ENCODE results near the gene TRABD2A. TPM values are rescaled to one million over a fixed set of nuclear protein-coding genes. Genes with fewer than 3 reads are reported as not detected.

Gene TRABD2A
- total RNA-seq, 1 experiment from 2014 or later = 1.7 TPM

GRCh38 chr2:84854850-84855249 is 26.0 kb downstream of the TRABD2A start:
- Histone ChIP-seq H2BK120ac (ENCODE audit: low read depth, low read length, poor library complexity, severe bottlenecking) (no peak overlapping the region), H2AFZ (ENCODE audit: low read length) (no peak overlapping the region), H2BK5ac (ENCODE audit: insufficient read length, low read length) (no peak overlapping the region), H3K9me3 (ENCODE audit: control insufficient read depth, low read depth, low read length) (no peaks in the 10 kb centered on the region), H3K79me2 (ENCODE audit: insufficient read depth, low read length) (no peaks in the 10 kb centered on the region), H3K9ac (ENCODE audit: extremely low read depth, insufficient read length, low read length) (no peak overlapping the region), H3K23ac (ENCODE audit: insufficient read length, low read depth, low read length) (no peak overlapping the region), H4K8ac (replicated peaks; ENCODE audit: insufficient read length, low read depth, low read length) (no peak overlapping the region), H4K5ac (ENCODE audit: insufficient read length, low read depth, low read length) (no peak overlapping the region), H3K56ac (ENCODE audit: insufficient read length, low read depth, low read length) (no peak overlapping the region), H3K18ac (ENCODE audit: insufficient read length, low read depth, low read length) (no peak overlapping the region), H3K4ac (ENCODE audit: low read depth, low read length) (no peak overlapping the region), H2BK20ac (ENCODE audit: low read depth, low read length, poor library complexity, severe bottlenecking) (no peak overlapping the region), H3K4me1 (ENCODE audit: insufficient read depth, low read length) (peaks cover 5% of the 10 kb centered on the region; the same call in 1 of the 2 replicates), H3T11ph (ENCODE audit: low read length) (no peak overlapping the region), H2BK15ac (ENCODE audit: low read depth, low read length) (no peak overlapping the region), H3K4me2 (ENCODE audit: insufficient read depth, insufficient read length, low read length) (no peak overlapping the region), H3K27ac (ENCODE audit: insufficient read length, low read depth, low read length) (no peak overlapping the region), H2BK12ac (ENCODE audit: insufficient read length, low read depth, low read length) (no peak overlapping the region), H4K91ac (ENCODE audit: insufficient read length, low read depth, low read length) (no peak overlapping the region), H3K27me3 (ENCODE audit: insufficient read depth, low read length) (peaks cover 12% of the 10 kb centered on the region; the same call in 1 of the 2 replicates), H2AK5ac (ENCODE audit: insufficient read length, low read length) (no peak overlapping the region), H3K23me2 (ENCODE audit: insufficient read length, low read depth, low read length, poor library complexity, severe bottlenecking) (no peaks in the 10 kb centered on the region), H4K20me1 (ENCODE audit: control insufficient read depth, insufficient read depth, insufficient read length) (no peaks in the 10 kb centered on the region), H3K79me1 (ENCODE audit: insufficient read depth, low read depth, low read length, poor library complexity, severe bottlenecking) (no peaks in the 10 kb centered on the region), H3K14ac (ENCODE audit: insufficient read depth, low read length) (no peak overlapping the region)
- Mint-ChIP-seq H3K27me3 (ENCODE audit: low read depth) (peaks cover 96% of the 10 kb centered on the region), H3K9me3 (peaks cover 11 to 12% of the 10 kb centered on the region in 2 experiments), H3K27ac (no peak overlapping the region), H3K4me1 (peaks cover 20 to 22% of the 10 kb centered on the region in 2 experiments), H3K4me3 (no peak overlapping the region), H3K36me3 (ENCODE audit: insufficient read depth in 1 of 3, low read depth in 3 of 3) (peaks cover 0 to 6% (median 2%) of the 10 kb centered on the region in 3 experiments; a peak in 5 of 7 replicates)
- no peak for DNase-seq
- no peak for TF ChIP-seq CTCF (conservative IDR thresholded peaks at IDR 0.05)
- no CpG with 5 or more reads among the region's 4 CpGs for WGBS (ENCODE audit: extremely low coverage, insufficient read length, low lambda C conversion rate)
